SK-N-SH treated with all-trans-retinoic acid at 6 μM for 48 hours (cell line): ENCODE measurements around the gene RAB15.

Experiments
- ATAC-seq: fragments of 200-7000 bp; cut with Tn5 transposase; 3 replicates; pipeline ENCODE4 v1.9.1; 2020; ENCODE audit warnings: mild to moderate bottlenecking, moderate library complexity
- ARNTL ChIP-seq: fragments of 450-650 bp; formaldehyde crosslinking; IDR thresholded peaks from 2 replicates; pipeline ENCODE4 v1.5.0; 2020; ENCODE audit warnings: low read depth, mild to moderate bottlenecking, moderate library complexity, borderline replicate concordance
- CSDC2 ChIP-seq: fragments of 250-450 bp; sonication (Bioruptor Pico); IDR thresholded peaks from 2 replicates; pipeline ENCODE4 v1.5.0; 2020; ENCODE audit warnings: mild to moderate bottlenecking, moderate library complexity
- ESRRG ChIP-seq: fragments of 250-450 bp; sonication (Bioruptor Pico); IDR thresholded peaks from 2 replicates; pipeline ENCODE4 v1.6.1; 2021; ENCODE audit warnings: mild to moderate bottlenecking
- GLIS3 ChIP-seq: fragments of 250-450 bp; sonication (Bioruptor Pico); IDR thresholded peaks from 2 replicates; pipeline ENCODE4 v1.5.0; 2020; ENCODE audit warnings: mild to moderate bottlenecking, moderate library complexity
- ISL1 ChIP-seq: fragments of 250-450 bp; sonication (Bioruptor Pico); IDR thresholded peaks from 2 replicates; pipeline ENCODE4 v2.1.2; 2022; ENCODE audit warnings: mild to moderate bottlenecking, moderate library complexity
- OSR1 ChIP-seq: fragments of 250-450 bp; sonication (Bioruptor Pico); IDR thresholded peaks from 2 replicates; pipeline ENCODE4 v1.8.0; 2022; ENCODE audit warnings: moderate library complexity, mild to moderate bottlenecking, inconsistent platforms
- PPARA ChIP-seq: fragments of 250-450 bp; sonication (Bioruptor Pico); IDR thresholded peaks from 2 replicates; pipeline ENCODE4 v1.5.0; 2020; ENCODE audit warnings: mild to moderate bottlenecking, borderline replicate concordance
- RARB ChIP-seq: fragments of 250-450 bp; sonication (Bioruptor Pico); IDR thresholded peaks from 2 replicates; pipeline ENCODE4 v1.8.0; 2021; ENCODE audit warnings: mild to moderate bottlenecking, moderate library complexity
- SNAI2 ChIP-seq: fragments of 250-450 bp; sonication (Bioruptor Pico); IDR thresholded peaks from 2 replicates; pipeline ENCODE4 v1.5.0; 2020; ENCODE audit warnings: mild to moderate bottlenecking, moderate library complexity
- TCF4 ChIP-seq: fragments of 250-450 bp; sonication (Bioruptor Pico); IDR thresholded peaks from 2 replicates; pipeline ENCODE4 v1.8.0; 2021; ENCODE audit warnings: mild to moderate bottlenecking, moderate library complexity, borderline replicate concordance
- TOX ChIP-seq: fragments of 250-450 bp; sonication (Bioruptor Pico); IDR thresholded peaks from 2 replicates; pipeline ENCODE4 v1.8.0; 2021; ENCODE audit warnings: mild to moderate bottlenecking, moderate library complexity, borderline replicate concordance
- ZC3H10 ChIP-seq: fragments of 250-450 bp; sonication (Bioruptor Pico); IDR thresholded peaks from 2 replicates; pipeline ENCODE4 v1.5.1; 2021; ENCODE audit warnings: mild to moderate bottlenecking, moderate library complexity
- ZFP30 ChIP-seq: fragments of 450-650 bp; formaldehyde crosslinking; IDR thresholded peaks from 2 replicates; pipeline ENCODE4 v1.5.0; 2022; ENCODE audit warnings: mild to moderate bottlenecking, moderate library complexity
- ZNF565 ChIP-seq: fragments of 450-650 bp; formaldehyde crosslinking; conservative IDR thresholded peaks from 2 replicates; pipeline ENCODE4 v1.5.0; 2020; ENCODE audit warnings: low read depth, mild to moderate bottlenecking, moderate library complexity
- ZNF70 ChIP-seq: fragments of 450-650 bp; formaldehyde crosslinking; IDR thresholded peaks from 2 replicates; pipeline ENCODE4 v1.5.0; 2020; ENCODE audit warnings: mild to moderate bottlenecking, moderate library complexity
- ZNF8 ChIP-seq: fragments of 450-650 bp; formaldehyde crosslinking; IDR thresholded peaks from 2 replicates; pipeline ENCODE4 v1.5.0; 2020; ENCODE audit warnings: mild to moderate bottlenecking, moderate library complexity
- TF ChIP-seq, protein P1 (sequence below): fragments of 250-450 bp; sonication (Bioruptor Pico); IDR thresholded peaks from 2 replicates; pipeline ENCODE4 v1.5.1; 2021; ENCODE audit warnings: mild to moderate bottlenecking, moderate library complexity
- TF ChIP-seq, protein P2 (sequence below): fragments of 250-450 bp; sonication (Bioruptor Pico); IDR thresholded peaks from 2 replicates; pipeline ENCODE4 v1.5.1; 2020; ENCODE audit warnings: low read depth, mild to moderate bottlenecking, moderate library complexity
- TF ChIP-seq, protein P3 (sequence below): fragments of 250-450 bp; sonication (Bioruptor Pico); IDR thresholded peaks from 2 replicates; pipeline ENCODE4 v1.8.0; 2020; ENCODE audit warnings: mild to moderate bottlenecking, moderate library complexity, borderline replicate concordance
- TF ChIP-seq, protein P4 (sequence below): fragments of 250-450 bp; sonication (Bioruptor Pico); IDR thresholded peaks from 2 replicates; pipeline ENCODE4 v1.5.0; 2020; ENCODE audit warnings: mild to moderate bottlenecking, moderate library complexity

Gene RAB15

DNA sequence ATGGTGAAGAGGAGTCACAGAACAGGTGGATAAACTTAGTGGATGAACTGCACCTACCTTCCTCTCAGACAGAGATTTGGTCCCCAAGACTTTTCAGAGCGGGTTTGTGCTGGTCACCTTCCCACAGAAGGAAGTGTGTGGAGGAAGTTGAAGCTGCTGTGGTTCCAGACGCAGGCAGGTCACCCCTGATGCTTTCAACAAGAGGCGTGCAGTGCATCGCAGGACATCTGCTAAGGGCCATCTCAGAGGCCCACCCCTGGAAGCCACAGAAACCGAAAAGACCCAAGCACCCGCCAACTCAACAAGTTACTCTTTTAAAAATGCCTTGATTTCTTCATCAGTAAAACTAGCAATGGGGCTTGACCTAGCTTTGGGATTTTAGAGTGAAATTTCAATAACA, 28.6 kb downstream of the RAB15 start (continued):
- TF ChIP-seq, protein P1, sequence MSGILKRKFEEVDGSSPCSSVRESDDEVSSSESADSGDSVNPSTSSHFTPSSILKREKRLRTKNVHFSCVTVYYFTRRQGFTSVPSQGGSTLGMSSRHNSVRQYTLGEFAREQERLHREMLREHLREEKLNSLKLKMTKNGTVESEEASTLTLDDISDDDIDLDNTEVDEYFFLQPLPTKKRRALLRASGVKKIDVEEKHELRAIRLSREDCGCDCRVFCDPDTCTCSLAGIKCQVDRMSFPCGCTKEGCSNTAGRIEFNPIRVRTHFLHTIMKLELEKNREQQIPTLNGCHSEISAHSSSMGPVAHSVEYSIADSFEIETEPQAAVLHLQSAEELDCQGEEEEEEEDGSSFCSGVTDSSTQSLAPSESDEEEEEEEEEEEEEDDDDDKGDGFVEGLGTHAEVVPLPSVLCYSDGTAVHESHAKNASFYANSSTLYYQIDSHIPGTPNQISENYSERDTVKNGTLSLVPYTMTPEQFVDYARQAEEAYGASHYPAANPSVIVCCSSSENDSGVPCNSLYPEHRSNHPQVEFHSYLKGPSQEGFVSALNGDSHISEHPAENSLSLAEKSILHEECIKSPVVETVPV (CRISPR knock-in tag) = no peak
- TF ChIP-seq TCF4 (CRISPR knock-in tag) (no peak), ISL1 (CRISPR knock-in tag) (no peak), ZNF8 (no peak)

DNA sequence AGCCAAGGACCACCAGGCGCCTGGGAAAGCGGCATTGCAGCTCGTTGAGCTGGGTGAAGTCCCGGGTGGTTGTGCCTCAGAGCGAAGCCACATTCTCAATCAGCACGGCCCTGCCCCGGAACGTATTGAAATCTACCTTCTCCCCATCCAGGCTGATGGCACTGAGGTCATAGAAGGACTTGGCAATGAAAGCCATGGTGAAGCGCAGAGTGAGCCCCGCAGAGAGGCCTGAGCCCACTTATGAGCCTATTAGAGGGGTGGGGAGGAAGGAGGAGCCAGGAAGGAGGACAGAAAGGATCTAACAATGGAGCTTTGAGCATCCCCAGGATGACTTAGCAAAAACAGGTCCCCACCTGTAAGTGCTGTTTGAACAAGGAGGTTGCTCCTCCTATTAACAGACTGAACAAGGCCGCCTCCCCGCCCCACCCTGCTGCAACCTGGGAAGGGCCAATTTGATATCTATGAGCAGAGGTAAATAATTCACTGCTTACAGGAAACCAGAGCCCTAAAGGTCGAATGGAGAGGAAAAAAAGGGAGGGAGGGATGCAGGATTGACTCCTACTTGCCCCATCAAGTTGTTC, 29.5 kb downstream of the RAB15 start, which contains the start of gene GPX2:
Gene GPX2, minus strand, starts transcription at position 215 of the 581 bp plus-strand sequence. Its CDS starts 19 bp downstream, at position 196.
- no peak for ATAC-seq
- no peak for TF ChIP-seq SNAI2 (CRISPR knock-in tag)
- no peak for TF ChIP-seq ESRRG (CRISPR knock-in tag)
- TF ChIP-seq, protein P2, sequence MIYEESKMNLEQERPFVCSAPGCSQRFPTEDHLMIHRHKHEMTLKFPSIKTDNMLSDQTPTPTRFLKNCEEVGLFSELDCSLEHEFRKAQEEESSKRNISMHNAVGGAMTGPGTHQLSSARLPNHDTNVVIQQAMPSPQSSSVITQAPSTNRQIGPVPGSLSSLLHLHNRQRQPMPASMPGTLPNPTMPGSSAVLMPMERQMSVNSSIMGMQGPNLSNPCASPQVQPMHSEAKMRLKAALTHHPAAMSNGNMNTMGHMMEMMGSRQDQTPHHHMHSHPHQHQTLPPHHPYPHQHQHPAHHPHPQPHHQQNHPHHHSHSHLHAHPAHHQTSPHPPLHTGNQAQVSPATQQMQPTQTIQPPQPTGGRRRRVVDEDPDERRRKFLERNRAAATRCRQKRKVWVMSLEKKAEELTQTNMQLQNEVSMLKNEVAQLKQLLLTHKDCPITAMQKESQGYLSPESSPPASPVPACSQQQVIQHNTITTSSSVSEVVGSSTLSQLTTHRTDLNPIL (CRISPR knock-in tag) = no peak
- TF ChIP-seq ZFP30 = no peak
- TF ChIP-seq, protein P3, sequence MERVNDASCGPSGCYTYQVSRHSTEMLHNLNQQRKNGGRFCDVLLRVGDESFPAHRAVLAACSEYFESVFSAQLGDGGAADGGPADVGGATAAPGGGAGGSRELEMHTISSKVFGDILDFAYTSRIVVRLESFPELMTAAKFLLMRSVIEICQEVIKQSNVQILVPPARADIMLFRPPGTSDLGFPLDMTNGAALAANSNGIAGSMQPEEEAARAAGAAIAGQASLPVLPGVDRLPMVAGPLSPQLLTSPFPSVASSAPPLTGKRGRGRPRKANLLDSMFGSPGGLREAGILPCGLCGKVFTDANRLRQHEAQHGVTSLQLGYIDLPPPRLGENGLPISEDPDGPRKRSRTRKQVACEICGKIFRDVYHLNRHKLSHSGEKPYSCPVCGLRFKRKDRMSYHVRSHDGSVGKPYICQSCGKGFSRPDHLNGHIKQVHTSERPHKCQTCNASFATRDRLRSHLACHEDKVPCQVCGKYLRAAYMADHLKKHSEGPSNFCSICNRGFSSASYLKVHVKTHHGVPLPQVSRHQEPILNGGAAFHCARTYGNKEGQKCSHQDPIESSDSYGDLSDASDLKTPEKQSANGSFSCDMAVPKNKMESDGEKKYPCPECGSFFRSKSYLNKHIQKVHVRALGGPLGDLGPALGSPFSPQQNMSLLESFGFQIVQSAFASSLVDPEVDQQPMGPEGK = no peak
- no peak for TF ChIP-seq CSDC2
- TF ChIP-seq ISL1 (CRISPR knock-in tag) = no peak
- TF ChIP-seq ZNF8 = no peak
- TF ChIP-seq, protein P4, sequence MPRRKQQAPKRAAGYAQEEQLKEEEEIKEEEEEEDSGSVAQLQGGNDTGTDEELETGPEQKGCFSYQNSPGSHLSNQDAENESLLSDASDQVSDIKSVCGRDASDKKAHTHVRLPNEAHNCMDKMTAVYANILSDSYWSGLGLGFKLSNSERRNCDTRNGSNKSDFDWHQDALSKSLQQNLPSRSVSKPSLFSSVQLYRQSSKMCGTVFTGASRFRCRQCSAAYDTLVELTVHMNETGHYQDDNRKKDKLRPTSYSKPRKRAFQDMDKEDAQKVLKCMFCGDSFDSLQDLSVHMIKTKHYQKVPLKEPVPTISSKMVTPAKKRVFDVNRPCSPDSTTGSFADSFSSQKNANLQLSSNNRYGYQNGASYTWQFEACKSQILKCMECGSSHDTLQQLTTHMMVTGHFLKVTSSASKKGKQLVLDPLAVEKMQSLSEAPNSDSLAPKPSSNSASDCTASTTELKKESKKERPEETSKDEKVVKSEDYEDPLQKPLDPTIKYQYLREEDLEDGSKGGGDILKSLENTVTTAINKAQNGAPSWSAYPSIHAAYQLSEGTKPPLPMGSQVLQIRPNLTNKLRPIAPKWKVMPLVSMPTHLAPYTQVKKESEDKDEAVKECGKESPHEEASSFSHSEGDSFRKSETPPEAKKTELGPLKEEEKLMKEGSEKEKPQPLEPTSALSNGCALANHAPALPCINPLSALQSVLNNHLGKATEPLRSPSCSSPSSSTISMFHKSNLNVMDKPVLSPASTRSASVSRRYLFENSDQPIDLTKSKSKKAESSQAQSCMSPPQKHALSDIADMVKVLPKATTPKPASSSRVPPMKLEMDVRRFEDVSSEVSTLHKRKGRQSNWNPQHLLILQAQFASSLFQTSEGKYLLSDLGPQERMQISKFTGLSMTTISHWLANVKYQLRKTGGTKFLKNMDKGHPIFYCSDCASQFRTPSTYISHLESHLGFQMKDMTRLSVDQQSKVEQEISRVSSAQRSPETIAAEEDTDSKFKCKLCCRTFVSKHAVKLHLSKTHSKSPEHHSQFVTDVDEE (CRISPR knock-in tag) = no peak
- no peak for TF ChIP-seq ZC3H10 (CRISPR knock-in tag)
- TF ChIP-seq PPARA (CRISPR knock-in tag) = no peak
- TF ChIP-seq OSR1 (CRISPR knock-in tag) = no peak
- TF ChIP-seq GLIS3 (CRISPR knock-in tag) = no peak
- TF ChIP-seq RARB (CRISPR knock-in tag) = no peak
- TF ChIP-seq TCF4 (CRISPR knock-in tag) = no peak
- no peak for TF ChIP-seq ARNTL (CRISPR knock-in tag)
- no peak for TF ChIP-seq ZNF70 (CRISPR knock-in tag)
- TF ChIP-seq, all 23 proteins: peak for 0

DNA sequence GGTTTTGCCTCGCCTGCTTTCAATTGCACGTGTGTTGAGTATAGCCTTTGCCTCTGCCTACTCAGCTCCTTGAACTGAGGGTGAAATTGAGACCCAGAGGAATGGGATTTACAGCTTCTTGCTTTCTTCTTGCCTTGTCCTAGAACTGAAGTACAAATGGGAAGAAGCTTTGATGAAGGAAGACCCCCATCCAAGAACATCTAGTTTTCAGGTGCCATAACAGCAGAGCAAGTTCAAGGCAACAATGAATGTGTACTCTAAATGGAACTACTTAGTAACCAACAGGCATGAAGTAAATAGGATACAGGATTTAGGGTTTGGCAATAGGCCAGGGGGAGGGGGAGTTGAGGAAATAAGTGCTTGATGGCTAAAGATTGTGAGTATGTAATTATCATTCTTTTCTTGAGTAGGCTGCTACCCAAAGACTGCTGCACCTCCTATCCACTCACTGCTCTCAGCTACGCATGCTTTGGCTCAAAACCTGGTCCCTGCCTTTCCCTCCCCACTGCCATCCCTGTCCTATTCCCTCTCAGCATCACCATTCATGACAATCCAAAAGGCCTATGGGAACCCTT, 31.7 kb downstream of the RAB15 start:
- TF ChIP-seq TCF4 (CRISPR knock-in tag) = no peak
- TF ChIP-seq, protein P2 (CRISPR knock-in tag) = no peak
- no peak for TF ChIP-seq ISL1 (CRISPR knock-in tag)
- TF ChIP-seq ARNTL (CRISPR knock-in tag) = no peak
- TF ChIP-seq, protein P3 = no peak
- no peak for TF ChIP-seq SNAI2 (CRISPR knock-in tag)
- no peak for TF ChIP-seq ZFP30
- no peak for TF ChIP-seq ZC3H10 (CRISPR knock-in tag)
- no peak for TF ChIP-seq RARB (CRISPR knock-in tag)
- TF ChIP-seq PPARA (CRISPR knock-in tag) = no peak
- no peak for TF ChIP-seq ESRRG (CRISPR knock-in tag)
- TF ChIP-seq TOX (CRISPR knock-in tag) = no peak
- TF ChIP-seq ZNF565 (CRISPR knock-in tag) = no peak
- TF ChIP-seq, protein P1 (CRISPR knock-in tag) = no peak
- TF ChIP-seq, all 23 proteins: peak for 0
- no peak for ATAC-seq
